NCI-H774 (cell line): ENCODE results near the gene SIRPG.
"Not testable (repeated sequence)": the region's sequence is repeated elsewhere in the genome, so short reads cannot be mapped to it uniquely, and the experiment has no call there.

ENCODE experiments used
- DNase-seq: peaks from one replicate; lab custom pipeline; 2025; lab: John Stamatoyannopoulos, UW

Gene SIRPG

DNA sequence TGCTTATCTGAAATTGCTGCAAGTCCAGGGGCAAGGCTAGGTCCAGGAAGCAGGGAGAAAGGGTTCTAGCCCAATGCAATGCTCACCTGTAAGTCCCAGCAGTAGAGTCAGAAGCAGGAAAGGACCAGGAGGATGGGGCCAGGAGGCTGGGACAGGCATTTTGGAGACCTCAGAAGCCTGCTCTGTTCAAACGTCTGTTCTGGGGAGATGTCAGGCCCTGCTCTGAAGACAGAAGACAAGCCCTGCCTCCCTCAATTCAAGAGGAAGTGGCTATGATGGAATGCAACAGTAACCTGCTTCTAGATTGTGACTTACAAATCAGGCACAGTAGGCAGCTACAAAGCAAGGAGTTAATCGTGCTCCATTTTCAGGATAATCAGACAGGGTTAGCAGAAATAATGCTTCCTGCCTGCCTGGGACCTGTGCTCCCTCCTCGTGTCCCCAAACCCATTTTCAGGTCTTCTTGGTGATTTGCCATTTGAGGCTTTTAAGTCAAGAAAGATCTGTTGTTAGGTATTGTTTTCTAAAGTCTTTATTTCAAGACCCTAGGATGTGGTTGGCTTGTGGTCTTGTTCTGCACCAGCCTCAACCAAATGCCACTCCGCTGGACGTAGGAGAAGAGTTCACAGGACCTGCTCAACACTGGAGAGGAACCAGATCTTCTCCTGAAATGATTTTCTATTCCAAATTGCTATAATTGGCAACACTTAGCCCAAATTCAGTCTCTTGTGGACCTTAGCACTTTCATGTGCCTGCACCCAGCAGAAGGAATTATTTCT lies at the start of gene SIRPG:
Gene SIRPG (minus strand): TSS at position 224 of the 779 bp plus-strand sequence. CDS start 65 bp downstream, at position 159.
- DNase-seq, result no peak

DNA sequence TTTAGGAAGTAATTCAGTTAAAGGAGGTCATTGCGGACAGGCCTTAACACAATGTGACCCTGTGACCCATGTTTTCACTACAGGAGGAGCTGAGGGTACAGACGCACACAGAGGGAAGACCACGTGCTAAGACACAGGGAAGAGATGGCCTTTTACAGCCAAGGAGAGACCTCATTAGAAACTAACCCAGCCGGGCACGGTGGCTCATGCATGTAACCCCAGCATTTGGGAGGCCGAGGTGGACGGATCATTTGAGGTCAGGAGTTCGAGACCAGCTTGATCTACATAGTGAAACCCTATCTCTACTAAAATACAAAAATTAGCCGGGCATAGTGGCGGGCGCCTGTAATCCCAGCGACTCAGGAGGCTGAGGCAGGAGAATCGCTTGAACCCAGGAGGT lies 49.3 kb upstream of the SIRPG start:
- not testable (repeated sequence) for DNase-seq

DNA sequence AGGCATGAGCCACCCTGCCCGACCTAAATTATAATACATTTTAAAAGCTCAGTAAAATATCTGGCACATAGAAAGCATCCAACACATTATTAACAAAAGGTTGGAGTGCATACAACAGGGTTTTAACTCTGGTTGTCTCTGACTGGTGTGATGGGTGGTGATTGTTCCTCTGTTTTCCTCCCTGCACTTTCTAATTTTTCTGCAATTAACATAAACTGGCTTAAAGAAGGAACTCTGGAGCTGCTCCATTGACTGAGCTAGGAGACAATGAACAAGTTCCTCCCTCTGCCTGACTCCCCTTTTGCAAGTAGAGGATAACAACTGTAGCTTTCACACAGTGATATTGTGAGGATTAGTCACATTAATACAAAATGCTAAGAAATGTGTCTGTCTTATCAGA lies 48.5 kb upstream of the SIRPG start:
- no peak for DNase-seq

DNA sequence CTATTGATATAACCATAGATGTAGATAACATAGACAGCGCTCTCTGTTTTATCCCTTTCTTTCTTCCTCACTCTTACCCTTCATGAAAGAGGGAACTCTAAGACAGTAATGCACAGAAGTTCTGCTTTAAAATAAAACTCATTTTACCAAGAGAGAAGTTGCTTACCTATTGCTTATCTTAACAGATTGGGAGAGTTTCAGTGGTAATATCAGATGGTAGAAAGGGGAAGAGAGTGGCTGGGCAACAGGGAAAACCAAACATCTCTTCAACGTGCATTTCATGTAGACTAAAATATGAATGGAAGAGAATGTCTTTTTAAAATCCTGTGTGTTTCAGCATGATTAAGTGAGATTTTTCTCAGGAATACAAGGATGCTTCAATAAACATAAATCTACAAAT lies 45.3 kb upstream of the SIRPG start:
- no peak for DNase-seq

DNA sequence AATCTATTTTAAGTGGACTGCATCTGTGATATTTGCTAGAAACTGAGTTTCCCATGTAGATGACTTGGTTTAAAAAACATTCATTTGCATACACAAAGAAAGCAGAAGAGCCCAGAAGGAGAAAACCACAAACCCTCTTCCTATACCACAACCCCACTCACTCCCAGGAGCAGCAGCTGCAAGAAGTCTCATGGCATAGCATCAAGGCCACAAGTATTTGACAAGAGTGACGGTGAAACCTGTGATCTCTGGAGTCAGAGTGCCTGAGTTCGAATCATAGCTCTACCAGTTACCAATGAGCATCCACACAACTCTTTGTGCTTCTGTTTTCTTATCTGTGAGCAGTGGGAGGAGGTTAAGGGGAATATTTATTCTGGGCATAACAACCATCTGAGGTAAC lies 44.7 kb upstream of the SIRPG start:
- no peak for DNase-seq

DNA sequence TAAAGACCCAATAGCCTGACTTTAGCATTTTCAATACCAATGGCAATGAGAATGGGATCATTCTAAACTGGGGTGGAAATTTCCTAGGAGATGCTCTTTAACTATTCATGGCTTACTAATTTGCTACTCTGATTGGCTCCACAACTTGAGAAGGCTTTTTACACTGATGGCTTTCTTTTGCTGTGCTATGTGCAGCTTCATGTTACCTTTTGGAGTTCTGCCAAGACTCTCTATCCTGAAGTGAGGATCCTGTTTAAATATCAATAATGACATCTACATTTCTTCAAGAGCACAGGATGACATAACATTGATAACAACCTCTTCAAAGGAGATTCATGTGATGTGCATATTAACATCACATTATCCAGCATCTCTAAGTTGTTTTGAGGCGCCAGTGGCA lies 43.4 kb upstream of the SIRPG start:
- DNase-seq, result no peak

DNA sequence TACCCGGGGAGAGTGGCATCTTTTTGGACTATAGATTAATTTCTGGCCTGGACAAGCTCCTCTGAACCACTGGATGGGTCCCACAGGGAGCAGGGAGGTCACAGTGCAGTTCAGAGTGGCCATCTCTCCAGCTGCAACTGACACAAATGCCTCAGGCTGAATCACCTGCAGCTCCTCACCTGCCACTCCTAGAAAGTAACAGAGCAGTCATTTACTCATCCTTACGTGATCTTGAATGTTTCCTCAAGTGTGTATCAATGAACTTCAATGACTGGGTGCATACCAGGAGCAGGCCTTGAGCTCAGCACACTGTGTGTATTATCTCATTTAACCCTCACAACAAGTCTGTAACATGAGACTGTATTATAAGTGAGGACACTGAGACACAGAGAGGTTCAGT lies 40.0 kb upstream of the SIRPG start:
- no peak for DNase-seq

DNA sequence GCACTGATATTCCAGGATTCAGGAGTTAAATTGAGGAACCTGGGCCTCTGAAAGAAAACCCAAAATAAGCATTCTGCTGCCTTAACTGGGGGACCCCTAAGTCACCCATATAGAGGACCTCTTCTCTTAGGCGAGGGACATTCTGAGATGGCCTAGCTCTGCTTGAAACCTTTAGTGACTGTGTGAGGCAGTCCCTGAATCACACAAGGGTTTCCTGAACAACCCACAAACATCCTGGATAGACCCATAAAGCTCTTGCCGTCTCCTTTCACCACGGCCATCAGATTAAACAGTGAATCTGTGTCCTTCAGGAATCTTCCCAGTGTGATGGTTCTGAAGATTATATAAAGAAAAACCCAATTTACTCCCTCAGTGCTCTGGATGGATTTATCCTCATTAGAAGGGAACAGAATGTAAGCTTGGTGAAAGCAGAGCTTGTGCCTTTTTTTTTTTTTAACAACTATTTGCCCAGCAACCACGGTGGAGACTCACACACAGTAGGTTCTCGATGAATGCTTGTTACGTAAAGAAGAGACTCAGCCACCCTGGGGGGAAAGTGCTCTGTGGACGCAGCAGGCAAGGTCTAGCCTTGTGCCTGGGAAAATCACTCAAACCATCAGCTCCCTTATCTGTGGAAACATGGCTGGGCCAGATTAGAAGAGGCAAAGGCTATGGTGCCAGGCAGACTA lies 39.1 kb upstream of the SIRPG start:
- DNase-seq, result no peak

DNA sequence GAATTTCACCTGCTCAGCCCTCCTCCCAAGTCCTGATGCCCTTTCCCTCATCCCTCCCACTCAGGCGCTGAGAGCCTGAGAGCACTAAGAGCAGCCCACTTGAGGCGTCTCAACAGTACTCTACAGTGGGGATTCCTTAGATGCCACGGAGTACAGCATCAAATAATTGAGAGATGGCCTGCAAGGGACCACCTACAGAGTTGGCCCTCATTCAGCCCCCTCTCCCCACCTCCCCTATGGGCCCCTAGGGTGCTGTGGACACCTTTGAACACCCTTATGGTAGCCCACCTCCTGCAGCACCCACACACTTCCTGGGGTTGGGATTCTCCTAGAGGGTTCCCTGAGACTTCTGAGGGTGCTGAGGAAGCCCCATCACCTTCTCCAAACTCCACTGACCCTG lies 37.1 kb upstream of the SIRPG start:
- DNase-seq, result no peak

DNA sequence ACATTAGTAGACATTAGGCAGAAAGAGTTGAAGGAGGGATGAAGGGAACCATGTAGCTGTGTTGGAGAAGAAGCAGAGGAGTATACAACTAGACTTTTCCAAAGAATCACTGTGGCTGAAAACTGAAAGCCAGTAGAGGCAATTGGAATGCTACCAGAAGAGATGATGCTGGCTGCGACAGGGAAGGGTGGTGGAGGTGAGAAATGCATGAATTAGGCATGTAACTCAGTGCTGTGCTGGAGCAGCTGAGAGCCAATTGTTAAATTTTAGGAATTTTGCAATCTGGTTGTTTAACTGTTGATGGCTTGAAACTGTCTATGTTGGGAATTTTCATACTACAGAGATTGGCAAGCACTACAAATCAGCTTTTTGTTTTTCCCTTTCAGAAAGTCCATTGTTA lies 35.8 kb upstream of the SIRPG start:
- DNase-seq, result no peak

DNA sequence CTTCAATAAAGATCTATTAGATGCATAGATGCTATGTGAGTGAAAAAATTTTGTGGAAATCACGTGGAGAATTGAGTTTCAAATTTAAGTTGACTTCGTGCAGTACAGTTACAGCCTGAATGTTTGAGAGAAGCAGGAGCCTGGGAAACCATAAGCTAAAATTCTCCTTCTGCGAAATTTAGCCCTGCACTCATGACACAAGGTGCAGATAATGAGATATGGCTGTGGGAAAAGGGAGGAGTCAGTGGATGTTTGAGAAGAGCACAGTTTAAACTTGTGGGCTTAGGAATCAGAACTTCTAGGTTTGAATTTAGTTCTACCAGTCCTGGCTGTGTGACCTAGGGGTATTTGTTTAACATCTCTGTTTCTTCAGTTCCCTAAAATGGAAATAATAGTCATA lies 32.1 kb upstream of the SIRPG start:
- DNase-seq, result no peak

DNA sequence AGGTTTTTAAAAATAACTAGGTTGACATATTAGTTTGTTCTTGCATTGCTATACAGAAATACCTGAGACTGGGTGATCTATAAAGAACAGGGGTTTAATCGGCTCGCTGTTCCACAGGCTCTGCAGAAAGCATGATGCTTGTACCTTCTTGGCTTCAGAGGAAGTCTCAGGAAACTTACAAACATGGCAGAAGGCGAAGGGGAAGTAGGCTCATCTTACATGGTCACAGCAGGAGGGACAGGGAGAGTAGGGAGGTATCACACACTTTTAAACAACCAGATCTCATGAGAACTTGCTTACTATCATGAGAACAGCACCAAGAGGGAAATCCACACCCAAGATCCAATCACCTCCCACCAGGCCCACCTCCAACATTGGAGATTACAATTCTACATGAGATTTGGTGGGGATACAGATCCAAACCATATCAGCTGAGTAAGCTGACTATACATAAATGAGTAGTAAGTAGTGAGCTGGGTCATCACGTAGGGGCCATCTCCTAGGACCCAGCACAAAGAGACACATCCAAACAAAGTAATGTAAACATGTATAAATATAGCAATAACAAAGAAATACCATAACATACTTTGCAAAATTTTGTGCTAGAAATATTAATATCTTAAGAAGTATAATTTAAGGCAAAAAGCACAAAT lies 31.4 kb upstream of the SIRPG start:
- DNase-seq, result no peak

DNA sequence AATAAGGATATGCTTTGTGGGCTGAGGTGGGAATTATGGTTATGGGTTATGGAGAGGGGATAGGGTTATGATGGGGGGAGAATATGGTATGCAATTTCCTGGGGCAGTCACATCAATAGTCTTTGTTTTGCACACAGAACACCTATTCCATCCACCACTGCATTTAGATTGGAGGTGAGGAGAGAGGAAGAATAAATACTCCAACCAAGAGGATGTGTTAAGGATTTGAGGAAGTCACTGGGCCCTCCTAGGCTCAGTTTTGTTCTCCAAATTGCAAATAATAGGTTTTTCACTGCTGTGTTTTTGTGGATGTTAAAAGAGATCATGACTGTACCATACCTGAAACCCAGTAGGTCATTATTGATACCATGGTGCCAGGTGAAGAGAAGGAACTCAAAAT lies 29.5 kb upstream of the SIRPG start:
- DNase-seq, result no peak

DNA sequence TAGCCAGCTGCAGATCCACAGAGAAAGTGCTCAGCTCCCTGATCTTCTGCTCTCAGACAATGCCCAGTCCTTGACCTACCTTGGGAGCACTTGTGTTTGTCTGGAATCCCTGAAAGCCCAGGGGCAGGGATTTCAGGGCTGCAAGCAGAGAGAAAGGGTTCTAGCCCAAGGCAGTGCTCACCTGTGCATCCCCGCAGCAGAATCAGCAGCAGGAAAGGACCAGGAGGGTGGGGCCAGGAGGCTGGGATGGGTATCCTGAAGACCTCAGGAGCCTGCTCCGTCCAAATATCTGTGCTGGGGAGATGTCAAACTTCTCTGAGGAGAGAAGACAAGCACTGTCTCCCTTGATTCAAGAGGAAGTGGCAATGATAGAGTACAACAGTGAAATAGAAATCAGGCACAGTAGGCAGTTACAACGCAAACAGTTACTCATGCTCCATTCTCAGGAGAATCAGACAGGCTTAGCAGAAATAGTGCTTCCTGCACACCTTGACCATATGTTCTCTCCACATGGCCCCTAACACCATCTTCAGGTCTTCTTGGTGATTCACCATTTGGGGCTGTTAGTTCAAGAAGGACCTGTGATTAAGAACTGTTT lies 28.7 kb upstream of the SIRPG start:
- no peak for DNase-seq

DNA sequence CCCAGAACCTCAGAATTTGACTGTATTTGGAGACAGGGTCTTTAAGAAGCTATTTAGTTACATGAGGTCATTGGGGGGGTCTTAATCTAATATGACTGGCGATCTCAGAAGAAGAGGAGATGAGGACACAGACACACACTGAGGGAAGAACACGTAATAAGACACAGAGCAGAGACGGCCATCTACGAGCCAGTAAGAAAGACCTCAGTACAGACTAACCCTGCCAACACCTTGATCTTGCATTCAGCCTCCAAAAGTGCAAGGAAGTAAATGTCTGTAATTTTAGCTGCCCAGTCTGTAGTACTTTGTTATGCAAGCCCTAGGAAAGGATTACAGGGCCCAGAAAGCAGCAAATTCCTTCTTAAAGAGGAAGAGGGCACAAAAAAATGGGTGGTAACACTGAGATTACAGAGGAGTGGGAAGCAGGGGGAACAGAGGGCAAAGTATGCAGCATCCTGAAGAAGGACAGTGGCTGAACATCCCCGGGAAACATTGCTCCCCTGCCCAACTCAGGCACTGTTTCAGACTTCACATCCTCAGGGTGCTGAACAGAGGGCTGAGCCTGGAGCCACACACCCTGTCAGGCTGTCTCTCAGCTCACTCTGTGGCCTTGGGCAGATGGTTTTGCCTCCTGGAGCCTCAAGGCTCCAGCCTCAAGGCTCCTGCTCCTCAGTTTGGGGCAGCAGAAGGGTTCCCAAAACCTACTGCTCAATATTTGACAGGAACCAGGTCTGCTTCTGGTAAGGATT lies 27.9 kb upstream of the SIRPG start:
- DNase-seq, result no peak

DNA sequence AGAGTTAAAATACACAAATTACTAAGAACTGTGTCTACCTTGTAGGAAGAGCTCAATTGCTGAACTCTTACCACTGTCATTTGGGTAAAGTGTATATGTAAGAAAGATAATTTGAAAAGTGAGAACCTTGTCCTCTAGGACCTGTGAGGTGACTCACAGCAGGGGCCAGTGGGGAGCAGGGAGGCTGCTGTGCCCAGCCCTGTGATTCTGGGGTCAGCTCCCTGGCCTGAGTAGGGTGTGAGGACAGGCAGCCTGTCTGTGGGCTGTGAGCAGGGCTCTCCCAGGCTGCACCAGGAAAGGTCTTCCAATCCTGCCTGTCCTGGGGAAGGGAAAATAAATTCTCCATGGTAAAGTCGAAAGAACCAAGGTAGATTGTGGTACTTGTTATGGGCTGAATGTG lies 27.3 kb upstream of the SIRPG start:
- DNase-seq, result no peak

DNA sequence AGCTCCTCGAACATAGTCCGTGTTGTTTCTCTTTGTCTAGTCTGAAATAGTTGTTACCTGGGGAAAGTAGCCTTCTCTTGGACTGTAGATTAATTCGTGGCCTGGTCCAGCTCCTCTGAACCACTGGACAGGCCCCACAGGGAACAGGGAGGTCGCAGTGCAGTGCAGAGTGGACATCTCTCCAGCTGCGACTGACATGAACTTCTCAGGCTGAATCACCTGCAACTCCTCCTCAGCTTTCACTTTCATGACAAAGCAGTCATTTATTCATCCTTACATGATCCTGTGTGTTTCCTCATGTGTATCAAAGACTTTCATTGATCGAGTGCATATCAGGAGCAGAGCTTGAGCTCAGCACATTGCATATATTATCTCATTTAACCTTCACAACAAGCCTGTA lies 19.1 kb upstream of the SIRPG start:
- no peak for DNase-seq

DNA sequence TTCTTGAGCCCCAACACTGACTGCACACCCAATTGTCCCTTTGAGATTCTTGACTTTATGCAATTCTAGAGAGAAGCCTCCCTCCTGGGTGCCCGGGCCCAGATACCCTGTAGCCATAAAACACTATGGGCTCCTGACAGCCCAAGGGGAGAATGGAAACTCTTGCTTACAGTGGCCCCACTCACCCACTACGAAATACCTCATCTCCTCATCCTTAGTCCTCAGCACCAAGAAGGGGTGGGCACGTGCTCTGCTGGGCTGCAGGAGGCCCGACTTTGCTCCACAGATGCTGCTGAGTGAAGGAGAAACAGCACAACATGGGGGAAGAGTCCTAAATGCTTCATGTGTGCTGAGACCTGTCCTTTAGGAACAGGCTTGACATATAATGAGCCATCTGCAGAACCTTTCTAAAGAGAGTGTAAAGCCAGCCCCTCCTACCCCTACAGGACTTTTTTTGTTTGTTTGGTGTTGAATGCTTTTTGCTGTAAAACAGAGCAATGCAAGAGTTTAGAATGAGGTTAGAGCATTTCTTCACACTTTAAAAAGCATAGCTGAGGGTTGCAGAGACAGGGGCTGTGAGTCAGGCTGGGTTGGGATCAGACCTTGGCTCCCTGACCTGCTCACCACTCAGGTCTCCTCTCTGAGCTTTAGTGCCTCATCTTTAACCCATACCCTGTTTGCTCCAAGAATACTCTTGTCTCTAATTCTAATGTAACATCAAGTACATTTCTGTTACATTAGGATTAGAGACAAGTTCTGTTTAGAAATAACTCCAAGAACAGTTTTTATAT lies 17.6 kb upstream of the SIRPG start:
- no peak for DNase-seq

DNA sequence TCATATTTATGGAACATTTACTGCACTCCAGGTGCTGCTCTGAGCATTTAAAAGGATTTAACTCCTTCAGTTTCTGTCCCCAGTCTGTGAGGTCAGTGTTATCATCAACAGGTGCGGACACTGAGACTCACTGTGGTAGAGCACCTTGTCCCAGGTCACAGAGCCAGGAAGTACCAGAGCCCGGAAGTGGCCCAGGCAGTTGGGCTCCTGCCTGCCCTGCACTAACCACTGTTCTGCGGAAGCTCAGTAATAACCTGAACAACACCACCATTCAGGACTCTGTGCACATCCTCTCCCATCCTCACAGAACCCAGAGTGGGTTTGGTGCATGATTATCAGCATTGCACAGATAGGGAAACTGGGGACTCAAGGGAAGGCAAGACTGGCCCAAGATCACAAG lies 16.8 kb upstream of the SIRPG start:
- no peak for DNase-seq

DNA sequence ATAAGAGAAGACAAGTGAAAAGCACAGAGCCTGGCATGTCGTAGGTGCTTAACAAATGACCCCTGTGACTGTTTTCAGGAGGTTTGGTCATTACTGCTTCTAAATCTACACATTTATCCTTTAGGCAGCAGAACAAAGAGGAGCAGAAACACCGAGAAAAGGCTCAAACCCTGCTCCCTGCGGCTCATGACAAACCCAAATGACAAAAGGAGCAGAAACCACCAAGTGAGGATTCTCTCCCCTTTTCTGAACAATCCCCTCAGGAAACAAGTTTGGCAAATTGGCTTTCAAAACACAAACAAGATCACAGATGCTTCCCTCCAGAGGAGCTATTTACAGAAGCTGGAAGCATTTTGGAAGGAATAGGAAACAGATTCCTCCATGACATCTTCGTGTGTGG lies 15.8 kb upstream of the SIRPG start:
- DNase-seq, result no peak

DNA sequence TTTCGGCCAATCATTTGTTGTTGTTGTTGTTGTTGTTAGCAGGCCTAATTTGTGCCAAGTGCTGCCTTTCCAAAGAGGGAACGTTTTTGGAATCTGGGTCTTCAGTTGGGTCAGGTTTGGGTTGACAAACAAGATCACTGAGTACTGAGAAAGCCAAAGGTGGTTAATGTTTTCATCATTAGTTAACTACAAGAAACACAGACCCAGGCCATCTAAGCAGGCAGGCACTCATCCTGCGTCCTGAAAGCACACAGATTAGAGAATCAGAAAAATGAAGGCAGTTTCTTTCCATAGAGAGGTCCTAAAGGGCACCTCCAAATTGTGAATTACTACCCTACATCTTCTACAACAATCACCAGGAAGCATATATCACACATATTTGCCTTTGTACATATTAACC lies 15.1 kb upstream of the SIRPG start:
- no peak for DNase-seq
